ENCODE results near the gene DDX39A.
A peak's percentile ranks its signal among the peaks of the same experiment; 100 is the strongest.
"Not testable (repeated sequence)": the region's sequence is repeated elsewhere in the genome, so short reads cannot be mapped to it uniquely, and the experiment has no call there.

The DDX39A gene

GRCh38 chr19:14409146-14410023 lies 9.8 kb downstream of the DDX39A start:
- no peak for DNase-seq

- DNase-seq, result no peak
These were observed 10.5 kb downstream of the DDX39A start for GRCh38 chr19:14408491-14409145.

GRCh38 chr19:14407605-14408484 lies 11.3 kb downstream of the DDX39A start:
- no peak for DNase-seq

- DNase-seq, result no peak
These were observed 12.3 kb downstream of the DDX39A start for GRCh38 chr19:14406645-14407401.

GRCh38 chr19:14405758-14406644 lies 13.1 kb downstream of the DDX39A start:
- peak; percentile 26 to 94 (median 85) for DNase-seq

- no peak for DNase-seq
These were observed 13.8 kb downstream of the DDX39A start for GRCh38 chr19:14405380-14405757.

- DNase-seq, result no peak
These were observed 14.8 kb downstream of the DDX39A start for GRCh38 chr19:14404312-14404711.

GRCh38 chr19:14403145-14403930 lies 15.8 kb downstream of the DDX39A start:
- not testable (repeated sequence) for DNase-seq

- DNase-seq, result no peak
These were observed 16.6 kb downstream of the DDX39A start for GRCh38 chr19:14402332-14403144.

- no peak for DNase-seq
These were observed 17.5 kb downstream of the DDX39A start for GRCh38 chr19:14401468-14402195.

- DNase-seq, result no peak
These were observed 18.1 kb downstream of the DDX39A start for GRCh38 chr19:14400951-14401431.

GRCh38 chr19:14397168-14397567 lies 22.0 kb downstream of the DDX39A start:
- DNase-seq, result not testable (repeated sequence)

GRCh38 chr19:14396730-14397129 lies 22.4 kb downstream of the DDX39A start:
- not testable (repeated sequence) for DNase-seq

GRCh38 chr19:14395710-14396336 lies 23.3 kb downstream of the DDX39A start:
- DNase-seq, result no peak

- DNase-seq, result no peak
These were observed 23.9 kb downstream of the DDX39A start for GRCh38 chr19:14395262-14395661.

- DNase-seq, result no peak
These were observed 25.0 kb downstream of the DDX39A start for GRCh38 chr19:14394167-14394566.

- no peak for DNase-seq
These were observed 25.8 kb downstream of the DDX39A start for GRCh38 chr19:14393329-14393728.
